Activated naive CD8-positive, alpha-beta T cell treated with anti-CD3 and anti-CD28 coated beads, Interleukin-2, amount 10 ng/mL, durations not matched to agents 7 days and 5 days (primary cell): Measurements from ENCODE around the gene DPP6. TPM values are rescaled to one million over a fixed set of nuclear protein-coding genes. Genes with fewer than 3 reads are reported as not detected.

ENCODE experiments used
- ATAC-seq: fragments of 150-1000 bp; cut with Tn5 transposase; one replicate; pipeline ENCODE4 v1.10.0; 2021; ENCODE audit warnings: low read depth, moderate library complexity
- POLR2A ChIA-PET: fragments of 350-600 bp; sonication (Branson Sonifier 250); formaldehyde crosslinking; loops from one replicate; lab custom pipeline; 2021; ENCODE audit warnings: antibody characterized with exemption; lab: Charles Lee
- DNase-seq: peaks from one replicate; pipeline ENCODE4 v3.0.0; 2021
- H3K27ac Mint-ChIP-seq: one replicate; pipeline ENCODE4 v1.8.0; 2022; ENCODE audit warnings: mild to moderate bottlenecking, mixed read lengths
- H3K27me3 Mint-ChIP-seq: one replicate; pipeline ENCODE4 v1.8.0; 2022; ENCODE audit warnings: mild to moderate bottlenecking, moderate library complexity, mixed read lengths
- H3K36me3 Mint-ChIP-seq: one replicate; pipeline ENCODE4 v1.8.0; 2021; ENCODE audit warnings: mild to moderate bottlenecking, mixed read lengths
- H3K4me1 Mint-ChIP-seq: one replicate; pipeline ENCODE4 v1.8.0; 2021; ENCODE audit warnings: mixed read lengths
- H3K4me3 Mint-ChIP-seq: one replicate; pipeline ENCODE4 v1.8.0; 2022; ENCODE audit warnings: mild to moderate bottlenecking, moderate library complexity, mixed read lengths
- H3K9me3 Mint-ChIP-seq: one replicate; pipeline ENCODE4 v1.8.0; 2021; ENCODE audit warnings: mixed read lengths
- total RNA-seq, 2 experiments: library from RNA; stranded (reverse); gene quantifications; one replicate each; pipeline ENCODE4 v1.2.3, GENCODE V29; 2021

The DPP6 gene
- total RNA-seq, 2 experiments from 2014 or later, result not detected

GRCh38 chr7:154326421-154326820 lies 274.2 kb downstream of the DPP6 start:
- Mint-ChIP-seq H3K9me3 (peaks cover 9% of the 10 kb centered on the region), H3K4me1 (no peaks in the 10 kb centered on the region), H3K36me3 (no peaks in the 10 kb centered on the region), H3K4me3 (no peak overlapping the region), H3K27ac (no peak overlapping the region), H3K27me3 (no peaks in the 10 kb centered on the region)
- ATAC-seq (no peak), DNase-seq (no peak)
- POLR2A ChIA-PET, result no interaction called here

GRCh38 chr7:154330318-154330717 lies 278.1 kb downstream of the DPP6 start:
- no peaks in the 10 kb centered on the region for H3K27me3 Mint-ChIP-seq
- DNase-seq, result no peak
- no peak for ATAC-seq
- no peaks in the 10 kb centered on the region for H3K36me3 Mint-ChIP-seq
- no peaks in the 10 kb centered on the region for H3K4me1 Mint-ChIP-seq
- H3K9me3 Mint-ChIP-seq, result peaks cover 10% of the 10 kb centered on the region
- POLR2A ChIA-PET, result no interaction called here
- no peak overlapping the region for H3K27ac Mint-ChIP-seq
- no peak overlapping the region for H3K4me3 Mint-ChIP-seq

- no peaks in the 10 kb centered on the region for H3K36me3 Mint-ChIP-seq
- H3K27ac Mint-ChIP-seq, result no peak overlapping the region
- H3K9me3 Mint-ChIP-seq, result peaks cover 10% of the 10 kb centered on the region
- H3K27me3 Mint-ChIP-seq, result no peaks in the 10 kb centered on the region
- DNase-seq (no peak), ATAC-seq (no peak)
- POLR2A ChIA-PET, result no interaction called here
- H3K4me3 Mint-ChIP-seq, result no peak overlapping the region
- no peaks in the 10 kb centered on the region for H3K4me1 Mint-ChIP-seq
Measured at GRCh38 chr7:154332811-154333580, 280.8 kb downstream of the DPP6 start.

- no peak overlapping the region for H3K4me3 Mint-ChIP-seq
- no peaks in the 10 kb centered on the region for H3K27me3 Mint-ChIP-seq
- H3K9me3 Mint-ChIP-seq, result peaks cover 6% of the 10 kb centered on the region
- H3K27ac Mint-ChIP-seq, result no peak overlapping the region
- H3K4me1 Mint-ChIP-seq, result no peaks in the 10 kb centered on the region
- no peak for DNase-seq
- no peaks in the 10 kb centered on the region for H3K36me3 Mint-ChIP-seq
- POLR2A ChIA-PET, result no interaction called here
- no peak for ATAC-seq
Measured at GRCh38 chr7:154336295-154336694, 284.1 kb downstream of the DPP6 start.

GRCh38 chr7:154338701-154339506 lies 286.7 kb downstream of the DPP6 start:
- H3K4me3 Mint-ChIP-seq, result no peak overlapping the region
- POLR2A ChIA-PET, result no interaction called here

GRCh38 chr7:154342971-154343633 lies 290.9 kb downstream of the DPP6 start:
- no peak overlapping the region for H3K4me3 Mint-ChIP-seq
- H3K9me3 Mint-ChIP-seq, result peaks cover 8% of the 10 kb centered on the region
- H3K4me1 Mint-ChIP-seq, result no peaks in the 10 kb centered on the region
- POLR2A ChIA-PET, result no interaction called here
- DNase-seq (no peak), ATAC-seq (no peak)
- no peaks in the 10 kb centered on the region for H3K27me3 Mint-ChIP-seq
- no peaks in the 10 kb centered on the region for H3K36me3 Mint-ChIP-seq
- no peak overlapping the region for H3K27ac Mint-ChIP-seq

More at GRCh38 chr7:154338701-154339506, 286.7 kb downstream of the DPP6 start:
- ATAC-seq (no peak), DNase-seq (no peak)
- Mint-ChIP-seq H3K27ac (no peak overlapping the region), H3K36me3 (no peaks in the 10 kb centered on the region), H3K27me3 (no peaks in the 10 kb centered on the region), H3K4me1 (no peaks in the 10 kb centered on the region), H3K9me3 (peaks cover 6% of the 10 kb centered on the region)

GRCh38 chr7:154343778-154344412 lies 291.7 kb downstream of the DPP6 start:
- no peak for ATAC-seq
- H3K4me3 Mint-ChIP-seq, result no peak overlapping the region
- no peaks in the 10 kb centered on the region for H3K27me3 Mint-ChIP-seq
- H3K27ac Mint-ChIP-seq, result no peak overlapping the region
- POLR2A ChIA-PET, result no interaction called here
- peaks cover 4% of the 10 kb centered on the region for H3K9me3 Mint-ChIP-seq
- no peak for DNase-seq
- no peaks in the 10 kb centered on the region for H3K36me3 Mint-ChIP-seq
- no peaks in the 10 kb centered on the region for H3K4me1 Mint-ChIP-seq

- ATAC-seq, result no peak
- H3K36me3 Mint-ChIP-seq, result no peaks in the 10 kb centered on the region
- peaks cover 6% of the 10 kb centered on the region for H3K9me3 Mint-ChIP-seq
- H3K4me1 Mint-ChIP-seq, result no peaks in the 10 kb centered on the region
- no peak overlapping the region for H3K27ac Mint-ChIP-seq
- no peak for DNase-seq
- no peak overlapping the region for H3K4me3 Mint-ChIP-seq
- POLR2A ChIA-PET, result no interaction called here
- H3K27me3 Mint-ChIP-seq, result no peaks in the 10 kb centered on the region
Measured at GRCh38 chr7:154345093-154345492, 292.9 kb downstream of the DPP6 start.

GRCh38 chr7:154347700-154348266 lies 295.6 kb downstream of the DPP6 start:
- no peak overlapping the region for H3K4me3 Mint-ChIP-seq
- H3K27me3 Mint-ChIP-seq, result no peaks in the 10 kb centered on the region
- peaks cover 9% of the 10 kb centered on the region for H3K9me3 Mint-ChIP-seq
- POLR2A ChIA-PET, result no interaction called here
- no peak overlapping the region for H3K27ac Mint-ChIP-seq
- DNase-seq, result no peak
- no peaks in the 10 kb centered on the region for H3K4me1 Mint-ChIP-seq
- no peak for ATAC-seq
- no peaks in the 10 kb centered on the region for H3K36me3 Mint-ChIP-seq

- POLR2A ChIA-PET, result no interaction called here
- no peak for ATAC-seq
Measured at GRCh38 chr7:154350892-154351291, 298.7 kb downstream of the DPP6 start.

GRCh38 chr7:154353355-154353767 lies 301.2 kb downstream of the DPP6 start:
- no peaks in the 10 kb centered on the region for H3K4me1 Mint-ChIP-seq

More at GRCh38 chr7:154350892-154351291, 298.7 kb downstream of the DPP6 start:
- H3K9me3 Mint-ChIP-seq, result peaks cover 9% of the 10 kb centered on the region
- no peaks in the 10 kb centered on the region for H3K27me3 Mint-ChIP-seq
- no peak for DNase-seq
- no peaks in the 10 kb centered on the region for H3K36me3 Mint-ChIP-seq
- H3K27ac Mint-ChIP-seq, result no peak overlapping the region
- no peak overlapping the region for H3K4me3 Mint-ChIP-seq
- H3K4me1 Mint-ChIP-seq, result no peaks in the 10 kb centered on the region

GRCh38 chr7:154364170-154364569 lies 312.0 kb downstream of the DPP6 start:
- Mint-ChIP-seq H3K4me1 (no peaks in the 10 kb centered on the region), H3K36me3 (no peaks in the 10 kb centered on the region), H3K27ac (no peak overlapping the region), H3K4me3 (no peak overlapping the region), H3K9me3 (peaks cover 5% of the 10 kb centered on the region), H3K27me3 (no peaks in the 10 kb centered on the region)
- ATAC-seq (no peak), DNase-seq (no peak)
- POLR2A ChIA-PET, result no interaction called here

More at GRCh38 chr7:154353355-154353767, 301.2 kb downstream of the DPP6 start:
- H3K9me3 Mint-ChIP-seq, result peaks cover 7% of the 10 kb centered on the region
- no peaks in the 10 kb centered on the region for H3K36me3 Mint-ChIP-seq
- no peaks in the 10 kb centered on the region for H3K27me3 Mint-ChIP-seq
- H3K4me3 Mint-ChIP-seq, result no peak overlapping the region
- POLR2A ChIA-PET, result no interaction called here
- DNase-seq, result no peak
- no peak for ATAC-seq
- no peak overlapping the region for H3K27ac Mint-ChIP-seq

- DNase-seq (no peak), ATAC-seq (no peak)
- H3K27me3 Mint-ChIP-seq, result no peaks in the 10 kb centered on the region
- H3K9me3 Mint-ChIP-seq, result peaks cover 2% of the 10 kb centered on the region
- H3K36me3 Mint-ChIP-seq, result no peaks in the 10 kb centered on the region
- no peak overlapping the region for H3K4me3 Mint-ChIP-seq
- POLR2A ChIA-PET, result no interaction called here
- H3K4me1 Mint-ChIP-seq, result no peaks in the 10 kb centered on the region
- no peak overlapping the region for H3K27ac Mint-ChIP-seq
Measured at GRCh38 chr7:154371424-154371823, 319.2 kb downstream of the DPP6 start.
